Muscle layer of colon (tissue), 2 donors: Measurements from ENCODE around the gene DPP9.
A peak's percentile ranks its signal among the peaks of the same experiment; 100 is the strongest.

Source experiments
- H3K27ac ChIP-seq: one replicate; pipeline ENCODE4 v1.7.0; 2013; ENCODE audit warnings: low read depth, mild to moderate bottlenecking, low read length, moderate library complexity
- H3K27me3 ChIP-seq, 2 donors: one replicate each; pipeline ENCODE4 v1.7.0; 2013; ENCODE audit warnings: low read length in 2 of 2, mild to moderate bottlenecking in 2 of 2; ENCODE audit not compliant: insufficient read depth in 2 of 2, control insufficient read depth in 1 of 2
- H3K36me3 ChIP-seq: one replicate; pipeline ENCODE4 v1.7.0; 2013; ENCODE audit warnings: mild to moderate bottlenecking, low read length; ENCODE audit not compliant: insufficient read depth
- H3K4me1 ChIP-seq: one replicate; pipeline ENCODE4 v1.7.0; 2013; ENCODE audit warnings: mild to moderate bottlenecking, low read length; ENCODE audit not compliant: insufficient read depth
- H3K4me3 ChIP-seq, 2 donors: one replicate each; pipeline ENCODE4 v1.7.0; 2013; ENCODE audit warnings: low read length in 2 of 2, low read depth in 1 of 2, mild to moderate bottlenecking in 1 of 2, moderate library complexity in 1 of 2
- H3K9ac ChIP-seq: one replicate; pipeline ENCODE4 v1.7.0; 2013; ENCODE audit warnings: low read length
- H3K9me3 ChIP-seq: one replicate; pipeline ENCODE4 v1.7.0; 2013; ENCODE audit warnings: mild to moderate bottlenecking, low read length
- donor health status: abdominal sarcoma.
- donor health status: Adenocarcinoma of cecum.

The DPP9 gene

GRCh38 chr19:4723595-4724514, at the start of gene DPP9:
TSS of gene DPP9 (minus strand) at chr19:4723842. CDS start at chr19:4719906, 3,936 bp downstream.
- Histone ChIP-seq H3K36me3 (peaks cover 21% of the 10 kb centered on the region), H3K4me1 (peaks cover 26% of the 10 kb centered on the region), H3K9me3 (no peaks in the 10 kb centered on the region), H3K9ac (peak within 1 kb of the TSS; percentile 90), H3K4me3 (peak within 1 kb of the TSS; percentile 76 to 96), H3K27ac (peak within 1 kb of the TSS; percentile 89), H3K27me3 (no peaks in the 10 kb centered on the region)

- Histone ChIP-seq H3K4me3 (no peak overlapping the region), H3K27ac (no peak overlapping the region), H3K4me1 (no peaks in the 10 kb centered on the region), H3K9me3 (no peaks in the 10 kb centered on the region), H3K27me3 (no peaks in the 10 kb centered on the region), H3K36me3 (no peaks in the 10 kb centered on the region), H3K9ac (no peak overlapping the region)
These were observed 49.5 kb upstream of the DPP9 start for GRCh38 chr19:4773047-4773640.

- H3K4me1 ChIP-seq: no peaks in the 10 kb centered on the region
- H3K9me3 ChIP-seq: no peaks in the 10 kb centered on the region
- no peak overlapping the region for H3K4me3 ChIP-seq
- H3K9ac ChIP-seq: no peak overlapping the region
- H3K27ac ChIP-seq: no peak overlapping the region
- no peaks in the 10 kb centered on the region for H3K27me3 ChIP-seq
- no peaks in the 10 kb centered on the region for H3K36me3 ChIP-seq
These were observed 48.9 kb upstream of the DPP9 start for GRCh38 chr19:4772566-4772965.

- H3K36me3 ChIP-seq: no peaks in the 10 kb centered on the region
- H3K9me3 ChIP-seq: no peaks in the 10 kb centered on the region
- no peak overlapping the region for H3K9ac ChIP-seq
- no peak overlapping the region for H3K27ac ChIP-seq
- peaks cover 0 to 1% of the 10 kb centered on the region in 2 donors for H3K27me3 ChIP-seq
- H3K4me1 ChIP-seq: no peaks in the 10 kb centered on the region
- H3K4me3 ChIP-seq: no peak overlapping the region
These were observed 45.5 kb upstream of the DPP9 start for GRCh38 chr19:4768934-4769777.

- H3K4me1 ChIP-seq: peaks cover 5% of the 10 kb centered on the region
- H3K9ac ChIP-seq: no peak overlapping the region
- H3K4me3 ChIP-seq: no peak overlapping the region
- peaks cover 4 to 24% of the 10 kb centered on the region in 2 donors for H3K27me3 ChIP-seq
- no peaks in the 10 kb centered on the region for H3K9me3 ChIP-seq
- H3K27ac ChIP-seq: no peak overlapping the region
- H3K36me3 ChIP-seq: no peaks in the 10 kb centered on the region
These were observed 40.7 kb upstream of the DPP9 start for GRCh38 chr19:4764393-4764660.

- peaks cover 4 to 24% of the 10 kb centered on the region in 2 donors for H3K27me3 ChIP-seq
These were observed 39.4 kb upstream of the DPP9 start for GRCh38 chr19:4763021-4763420.

GRCh38 chr19:4760285-4760650, 36.6 kb upstream of the DPP9 start:
- peak overlapping the region; percentile 32 to 59 for H3K4me3 ChIP-seq
- H3K36me3 ChIP-seq: no peaks in the 10 kb centered on the region
- H3K4me1 ChIP-seq: peaks cover 5% of the 10 kb centered on the region
- H3K9me3 ChIP-seq: no peaks in the 10 kb centered on the region
- H3K27ac ChIP-seq: no peak overlapping the region
- H3K27me3 ChIP-seq: peaks cover 4 to 24% of the 10 kb centered on the region in 2 donors
- no peak overlapping the region for H3K9ac ChIP-seq

More at GRCh38 chr19:4763021-4763420, 39.4 kb upstream of the DPP9 start:
- Histone ChIP-seq H3K27ac (no peak overlapping the region), H3K4me3 (no peak overlapping the region), H3K4me1 (peaks cover 5% of the 10 kb centered on the region), H3K9me3 (no peaks in the 10 kb centered on the region), H3K9ac (no peak overlapping the region), H3K36me3 (no peaks in the 10 kb centered on the region)

- Histone ChIP-seq H3K9ac (no peak overlapping the region), H3K36me3 (no peaks in the 10 kb centered on the region), H3K4me1 (peaks cover 5% of the 10 kb centered on the region), H3K27ac (no peak overlapping the region), H3K4me3 (peak overlapping the region; percentile 32 to 59), H3K27me3 (peaks cover 4 to 24% of the 10 kb centered on the region in 2 donors), H3K9me3 (no peaks in the 10 kb centered on the region)
These were observed 36.0 kb upstream of the DPP9 start for GRCh38 chr19:4759388-4760284.

GRCh38 chr19:4758659-4759058, 35.0 kb upstream of the DPP9 start:
- Histone ChIP-seq H3K9ac (no peak overlapping the region), H3K27me3 (peaks cover 3 to 18% of the 10 kb centered on the region in 2 donors), H3K27ac (no peak overlapping the region), H3K4me1 (peaks cover 5% of the 10 kb centered on the region), H3K4me3 (no peak overlapping the region), H3K9me3 (no peaks in the 10 kb centered on the region), H3K36me3 (no peaks in the 10 kb centered on the region)

GRCh38 chr19:4758082-4758481, 34.4 kb upstream of the DPP9 start:
- Histone ChIP-seq H3K4me3 (no peak overlapping the region), H3K4me1 (peaks cover 5% of the 10 kb centered on the region), H3K36me3 (no peaks in the 10 kb centered on the region), H3K27ac (no peak overlapping the region), H3K27me3 (peaks cover 0 to 13% of the 10 kb centered on the region in 2 donors), H3K9me3 (no peaks in the 10 kb centered on the region), H3K9ac (no peak overlapping the region)
